ENCODE results near the gene TUBGCP6.

The TUBGCP6 gene

GRCh38 chr22:50289942-50290630, 45.3 kb upstream of the TUBGCP6 start:
- no peak for DNase-seq (ENCODE audit: extremely low read depth, low read depth)
- H3K4me3 ChIP-seq (replicated peaks; ENCODE audit: low read depth, low read length), result no peak overlapping the region
- no peak for TF ChIP-seq CTCF (IDR thresholded peaks at IDR 0.05; ENCODE audit: low read depth, low read length, missing control alignments)

GRCh38 chr22:50289151-50289941, 44.5 kb upstream of the TUBGCP6 start:
- no peak for TF ChIP-seq CTCF (IDR thresholded peaks at IDR 0.05; ENCODE audit: low read depth, low read length, missing control alignments)
- no peak for DNase-seq (ENCODE audit: extremely low read depth, low read depth)
- H3K4me3 ChIP-seq (replicated peaks; ENCODE audit: low read depth, low read length), result no peak overlapping the region

GRCh38 chr22:50287731-50288130, 42.9 kb upstream of the TUBGCP6 start:
- DNase-seq (ENCODE audit: extremely low read depth, low read depth), result no peak
- TF ChIP-seq CTCF (IDR thresholded peaks at IDR 0.05; ENCODE audit: low read depth, low read length, missing control alignments), result no peak
- no peak overlapping the region for H3K4me3 ChIP-seq (replicated peaks; ENCODE audit: low read depth, low read length)

- no peak for DNase-seq (ENCODE audit: extremely low read depth, low read depth)
- H3K4me3 ChIP-seq (replicated peaks; ENCODE audit: low read depth, low read length), result no peak overlapping the region
- no peak for TF ChIP-seq CTCF (IDR thresholded peaks at IDR 0.05; ENCODE audit: low read depth, low read length, missing control alignments)
Measured at GRCh38 chr22:50286701-50287318, 42.0 kb upstream of the TUBGCP6 start.

GRCh38 chr22:50286275-50286674, 41.5 kb upstream of the TUBGCP6 start:
- no peak for TF ChIP-seq CTCF (IDR thresholded peaks at IDR 0.05; ENCODE audit: low read depth, low read length, missing control alignments)
- H3K4me3 ChIP-seq (replicated peaks; ENCODE audit: low read depth, low read length), result no peak overlapping the region
- no peak for DNase-seq (ENCODE audit: extremely low read depth, low read depth)

GRCh38 chr22:50285568-50286229, 40.9 kb upstream of the TUBGCP6 start:
- no peak for TF ChIP-seq CTCF (IDR thresholded peaks at IDR 0.05; ENCODE audit: low read depth, low read length, missing control alignments)
- DNase-seq (ENCODE audit: extremely low read depth, low read depth), result no peak
- no peak overlapping the region for H3K4me3 ChIP-seq (replicated peaks; ENCODE audit: low read depth, low read length)

Measured in HFF-Myc (cell line).